RWPE1 (cell line): ENCODE results near the gene HECW1.

ENCODE experiments used
- CTCF ChIA-PET: fragments of 350-600 bp; sonication (Branson Sonifier 250); formaldehyde crosslinking; extraction: SDS; loops from one replicate; lab custom pipeline; 2021; lab: Yijun Ruan, JAX
- POLR2A ChIA-PET: fragments of 400-600 bp; formaldehyde crosslinking; extraction: SDS; loops from one replicate; lab custom pipeline; 2020; ENCODE audit warnings: antibody characterized with exemption; ENCODE audit not compliant: low non-redundant PET; lab: Yijun Ruan, JAX
- DNase-seq: peaks from one replicate; pipeline ENCODE4 v3.0.0; 2012; ENCODE audit warnings: low spot score
- H3K27ac ChIP-seq: fragments of 450-650 bp; 2 replicates; pipeline ENCODE4 v1.5.1; 2017
- TF ChIP-seq, protein P1 (sequence below): fragments of 450-650 bp; conservative IDR thresholded peaks from 2 replicates; pipeline ENCODE4 v1.5.1; 2017; ENCODE audit warnings: low read depth, mild to moderate bottlenecking

Gene HECW1

GRCh38 chr7:43193893-43194292 is 81.4 kb downstream of the HECW1 start:
- TF ChIP-seq, protein P1, sequence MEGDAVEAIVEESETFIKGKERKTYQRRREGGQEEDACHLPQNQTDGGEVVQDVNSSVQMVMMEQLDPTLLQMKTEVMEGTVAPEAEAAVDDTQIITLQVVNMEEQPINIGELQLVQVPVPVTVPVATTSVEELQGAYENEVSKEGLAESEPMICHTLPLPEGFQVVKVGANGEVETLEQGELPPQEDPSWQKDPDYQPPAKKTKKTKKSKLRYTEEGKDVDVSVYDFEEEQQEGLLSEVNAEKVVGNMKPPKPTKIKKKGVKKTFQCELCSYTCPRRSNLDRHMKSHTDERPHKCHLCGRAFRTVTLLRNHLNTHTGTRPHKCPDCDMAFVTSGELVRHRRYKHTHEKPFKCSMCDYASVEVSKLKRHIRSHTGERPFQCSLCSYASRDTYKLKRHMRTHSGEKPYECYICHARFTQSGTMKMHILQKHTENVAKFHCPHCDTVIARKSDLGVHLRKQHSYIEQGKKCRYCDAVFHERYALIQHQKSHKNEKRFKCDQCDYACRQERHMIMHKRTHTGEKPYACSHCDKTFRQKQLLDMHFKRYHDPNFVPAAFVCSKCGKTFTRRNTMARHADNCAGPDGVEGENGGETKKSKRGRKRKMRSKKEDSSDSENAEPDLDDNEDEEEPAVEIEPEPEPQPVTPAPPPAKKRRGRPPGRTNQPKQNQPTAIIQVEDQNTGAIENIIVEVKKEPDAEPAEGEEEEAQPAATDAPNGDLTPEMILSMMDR, result no peak
- POLR2A ChIA-PET, result no interaction called here
- H3K27ac ChIP-seq, result no peak overlapping the region
- DNase-seq, result no peak
- CTCF ChIA-PET, result no interaction called here

DNA sequence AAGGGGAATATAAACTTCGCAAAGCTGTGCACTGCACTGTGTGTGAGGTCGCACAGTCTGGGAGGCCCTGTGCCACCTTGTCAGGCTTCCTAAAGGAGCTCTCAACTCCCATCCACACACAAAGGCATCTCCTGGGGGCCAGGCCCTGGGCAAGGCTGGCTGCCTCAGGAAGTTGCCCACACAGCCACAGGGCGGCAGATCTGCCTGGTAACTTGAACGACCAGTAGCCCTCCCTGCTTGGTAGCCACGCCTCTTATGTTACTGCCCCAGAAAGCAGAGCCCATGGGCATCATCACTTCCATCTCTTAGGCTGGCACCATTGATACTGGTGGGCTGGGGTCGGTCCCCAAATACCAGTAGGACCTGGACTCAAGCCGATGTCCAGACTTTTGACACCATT is 82.8 kb downstream of the HECW1 start:
- CTCF ChIA-PET, result no interaction called here
- H3K27ac ChIP-seq, result no peak overlapping the region
- TF ChIP-seq, protein P1, result no peak
- DNase-seq, result no peak
- POLR2A ChIA-PET, result no interaction called here

DNA sequence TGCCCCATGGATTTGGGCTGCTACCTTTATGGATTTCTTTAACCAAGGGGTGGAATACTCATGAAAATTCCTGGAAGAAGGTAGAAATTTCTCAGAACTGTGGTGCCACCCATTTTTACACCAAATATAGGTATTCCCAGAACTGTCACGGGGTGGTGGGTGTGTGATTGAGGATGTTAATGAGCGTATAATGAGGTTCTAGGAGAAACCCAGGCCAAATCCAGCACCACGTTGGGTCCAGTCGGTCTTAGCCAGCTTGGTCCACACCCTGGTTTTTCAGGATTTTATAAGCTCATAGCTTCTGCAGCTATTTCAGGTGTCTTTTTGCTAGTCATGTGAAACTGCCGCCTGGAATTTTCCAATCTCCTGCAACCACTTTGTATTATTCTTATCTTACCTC is 83.3 kb downstream of the HECW1 start:
- no peak overlapping the region for H3K27ac ChIP-seq
- TF ChIP-seq, protein P1, result no peak
- no peak for DNase-seq
- ChIA-PET CTCF (no interaction called here), POLR2A (no interaction called here)

- TF ChIP-seq, protein P1, result no peak
- H3K27ac ChIP-seq, result no peak overlapping the region
- ChIA-PET POLR2A (no interaction called here), CTCF (interaction anchor here (0.7 kb wide), 1 partner anchor 18 kb away, joined by 4 read pairs; no protein-coding TSS in a partner anchor)
- no peak for DNase-seq
Observed at GRCh38 chr7:43196379-43196778, 83.9 kb downstream of the HECW1 start.

DNA sequence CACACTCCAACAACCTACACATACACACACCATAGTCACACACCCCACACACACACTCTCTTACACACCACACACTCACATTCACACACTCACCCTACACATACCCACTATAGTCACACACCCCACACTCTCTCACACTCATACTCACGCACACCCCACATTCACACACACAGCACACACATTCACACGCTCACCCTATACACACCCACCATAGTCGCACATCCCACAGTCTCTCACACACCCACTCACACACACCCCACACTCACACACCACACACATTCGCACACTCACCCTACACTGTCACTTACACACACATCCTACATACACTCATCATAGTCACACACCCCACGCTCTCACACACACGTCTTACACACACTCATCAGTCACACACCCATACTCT is 85.6 kb downstream of the HECW1 start:
- POLR2A ChIA-PET, result no interaction called here
- CTCF ChIA-PET, result interaction anchor here (0.6 to 0.8 kb wide), 2 partner anchors 34 to 714 kb away, joined by 3 to 4 read pairs; no protein-coding TSS in a partner anchor

DNA sequence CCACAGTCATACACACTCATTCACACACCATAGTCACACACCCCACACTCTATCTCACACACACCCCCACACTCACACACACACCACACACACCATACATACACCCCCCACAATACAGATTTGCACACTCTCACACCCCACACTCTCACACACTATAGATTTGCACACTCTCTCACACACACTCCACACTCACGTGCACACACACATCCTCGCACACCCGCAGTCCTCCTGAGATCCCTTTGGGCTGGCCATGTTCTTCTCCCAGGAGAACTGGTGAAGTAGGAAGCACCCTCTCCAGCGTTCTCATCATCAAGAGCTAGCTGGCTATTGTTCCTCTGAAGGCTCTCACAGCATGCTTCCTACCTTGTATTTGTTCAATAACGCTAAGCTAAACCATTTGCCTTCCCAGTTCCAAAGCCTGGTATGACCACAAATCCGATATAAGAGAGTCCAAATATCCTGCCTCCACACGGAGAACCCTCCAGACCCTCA is 86.2 kb downstream of the HECW1 start:
- ChIA-PET POLR2A (no interaction called here), CTCF (no interaction called here)
- H3K27ac ChIP-seq, result no peak overlapping the region
- DNase-seq, result no peak
- TF ChIP-seq, protein P1, result no peak

More for the DNA sequence above, 85.6 kb downstream of the HECW1 start:
- DNase-seq, result no peak
- TF ChIP-seq, protein P1, result no peak
- no peak overlapping the region for H3K27ac ChIP-seq
